Measurements from ENCODE around the gene OR13J1. TPM values are rescaled to one million over a fixed set of nuclear protein-coding genes. Genes with fewer than 3 reads are reported as not detected.

OR13J1 gene
- total RNA-seq, 1 donor, result not detected

GRCh38 chr9:35835216-35835632, 35.0 kb downstream of the OR13J1 start:
- Histone ChIP-seq H3K4me3 (ENCODE audit: low read length) (no peak overlapping the region), H3K27me3 (ENCODE audit: insufficient read depth, low read length) (peaks cover 3% of the 10 kb centered on the region), H3K4me1 (ENCODE audit: insufficient read depth, low read length) (peaks cover 58% of the 10 kb centered on the region), H3K9me3 (ENCODE audit: low read depth, low read length) (no peaks in the 10 kb centered on the region)

DNA sequence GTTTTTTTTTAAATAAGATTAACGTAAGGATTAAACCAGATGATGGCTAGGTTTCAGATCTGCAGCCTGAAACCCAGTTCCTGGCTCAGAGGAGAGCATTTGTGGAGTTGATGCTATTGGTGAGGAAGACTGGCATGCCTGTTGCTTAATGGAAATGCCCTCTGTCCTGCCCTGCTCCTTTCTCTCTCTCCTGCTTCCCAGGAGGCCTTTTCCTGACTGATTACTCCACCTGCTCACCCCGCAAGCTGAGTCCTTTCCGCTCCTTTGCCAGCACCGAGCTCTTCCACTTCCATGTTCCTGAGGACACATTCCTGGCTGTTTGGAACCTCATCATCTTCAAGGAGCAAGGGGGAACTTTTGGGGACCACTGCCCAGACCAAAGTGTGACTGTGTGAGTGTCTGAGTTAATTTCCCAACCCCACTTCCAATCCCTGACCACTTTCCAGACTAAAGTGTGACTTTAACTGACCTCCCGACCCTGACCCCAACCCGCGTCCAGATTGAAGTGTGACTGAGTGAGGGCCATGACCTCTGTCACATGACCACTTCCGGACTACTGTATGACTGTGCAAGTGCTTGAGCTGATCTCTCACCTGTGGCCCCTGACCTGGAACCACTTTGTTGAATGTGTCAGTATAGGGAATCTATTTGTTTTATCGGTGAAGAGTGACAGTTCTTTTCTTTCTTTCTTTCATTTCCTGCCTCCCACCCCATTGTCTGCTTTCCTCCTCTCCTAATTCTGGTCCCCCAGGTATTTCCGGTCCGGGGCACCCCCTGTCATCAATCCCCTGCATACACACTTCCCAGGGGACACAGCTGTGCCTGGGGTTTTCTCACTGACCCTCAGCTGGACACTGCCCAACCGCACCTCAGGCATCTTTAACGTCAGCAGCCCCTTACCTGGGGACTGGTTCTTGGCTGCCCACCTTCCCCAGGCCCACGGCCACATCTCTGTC, 35.7 kb downstream of the OR13J1 start:
- peaks cover 58% of the 10 kb centered on the region for H3K4me1 ChIP-seq (ENCODE audit: insufficient read depth, low read length)
- no peaks in the 10 kb centered on the region for H3K9me3 ChIP-seq (ENCODE audit: low read depth, low read length)
- no peak overlapping the region for H3K4me3 ChIP-seq (ENCODE audit: low read length)
- peaks cover 3% of the 10 kb centered on the region for H3K27me3 ChIP-seq (ENCODE audit: insufficient read depth, low read length)

- no peaks in the 10 kb centered on the region for H3K27me3 ChIP-seq (ENCODE audit: insufficient read depth, low read length)
- H3K4me1 ChIP-seq (ENCODE audit: insufficient read depth, low read length), result peaks cover 66% of the 10 kb centered on the region
- no peak overlapping the region for H3K4me3 ChIP-seq (ENCODE audit: low read length)
- no peaks in the 10 kb centered on the region for H3K9me3 ChIP-seq (ENCODE audit: low read depth, low read length)
These were observed 37.4 kb downstream of the OR13J1 start for GRCh38 chr9:35832814-35833213.

GRCh38 chr9:35831040-35831439, 39.2 kb downstream of the OR13J1 start:
- H3K4me3 ChIP-seq (ENCODE audit: low read length), result no peak overlapping the region
- H3K4me1 ChIP-seq (ENCODE audit: insufficient read depth, low read length), result peaks cover 65% of the 10 kb centered on the region

GRCh38 chr9:35829764-35830096, 40.5 kb downstream of the OR13J1 start:
- Histone ChIP-seq H3K4me1 (ENCODE audit: insufficient read depth, low read length) (peaks cover 52% of the 10 kb centered on the region), H3K4me3 (ENCODE audit: low read length) (no peak overlapping the region), H3K9me3 (ENCODE audit: low read depth, low read length) (no peaks in the 10 kb centered on the region), H3K27me3 (ENCODE audit: insufficient read depth, low read length) (peaks cover 3% of the 10 kb centered on the region)

More at GRCh38 chr9:35831040-35831439, 39.2 kb downstream of the OR13J1 start:
- Histone ChIP-seq H3K27me3 (ENCODE audit: insufficient read depth, low read length) (peaks cover 3% of the 10 kb centered on the region), H3K9me3 (ENCODE audit: low read depth, low read length) (no peaks in the 10 kb centered on the region)

- Histone ChIP-seq H3K27me3 (ENCODE audit: insufficient read depth, low read length) (peaks cover 3% of the 10 kb centered on the region), H3K4me1 (ENCODE audit: insufficient read depth, low read length) (peaks cover 47% of the 10 kb centered on the region), H3K4me3 (ENCODE audit: low read length) (peak within 1 kb of the TSS; percentile 41), H3K9me3 (ENCODE audit: low read depth, low read length) (no peaks in the 10 kb centered on the region)
These were observed 41.0 kb downstream of the OR13J1 start, which contains the start of gene TMEM8B for GRCh38 chr9:35829084-35829763. Gene TMEM8B, plus strand, starts transcription at chr9:35829228. Its CDS starts 220 bp downstream, at chr9:35829448.

GRCh38 chr9:35828716-35829083, 41.5 kb downstream of the OR13J1 start, which contains the start of gene FAM221B:
Gene FAM221B, minus strand, starts transcription at chr9:35828732. Its CDS starts 2,571 bp downstream, at chr9:35826161.
- Histone ChIP-seq H3K27me3 (ENCODE audit: insufficient read depth, low read length) (peaks cover 3% of the 10 kb centered on the region), H3K4me3 (ENCODE audit: low read length) (peak within 1 kb of the TSS; percentile 41), H3K9me3 (ENCODE audit: low read depth, low read length) (no peaks in the 10 kb centered on the region), H3K4me1 (ENCODE audit: insufficient read depth, low read length) (peaks cover 42% of the 10 kb centered on the region)

DNA sequence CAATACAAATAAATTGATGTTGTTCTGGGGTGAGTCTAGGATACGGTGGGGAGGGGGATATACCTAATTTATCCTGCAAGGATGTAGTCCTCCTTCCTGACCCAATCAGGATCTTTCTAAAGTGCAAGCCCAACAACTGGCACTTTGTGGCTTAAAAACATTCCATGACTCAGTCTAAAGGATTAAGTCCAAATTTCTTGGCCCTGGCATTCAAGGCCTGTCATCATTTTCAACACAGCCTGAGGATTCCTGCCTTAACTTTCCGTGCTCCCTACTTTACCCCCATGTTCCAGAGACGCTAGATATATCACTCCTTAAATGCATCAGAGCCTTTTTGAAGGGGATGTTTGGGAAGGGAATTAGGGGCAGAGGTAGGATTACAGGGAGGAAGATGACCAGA, 42.7 kb downstream of the OR13J1 start:
- peaks cover 3% of the 10 kb centered on the region for H3K27me3 ChIP-seq (ENCODE audit: insufficient read depth, low read length)
- H3K4me1 ChIP-seq (ENCODE audit: insufficient read depth, low read length), result peaks cover 29% of the 10 kb centered on the region
- no peak overlapping the region for H3K4me3 ChIP-seq (ENCODE audit: low read length)
- no peaks in the 10 kb centered on the region for H3K9me3 ChIP-seq (ENCODE audit: low read depth, low read length)

DNA sequence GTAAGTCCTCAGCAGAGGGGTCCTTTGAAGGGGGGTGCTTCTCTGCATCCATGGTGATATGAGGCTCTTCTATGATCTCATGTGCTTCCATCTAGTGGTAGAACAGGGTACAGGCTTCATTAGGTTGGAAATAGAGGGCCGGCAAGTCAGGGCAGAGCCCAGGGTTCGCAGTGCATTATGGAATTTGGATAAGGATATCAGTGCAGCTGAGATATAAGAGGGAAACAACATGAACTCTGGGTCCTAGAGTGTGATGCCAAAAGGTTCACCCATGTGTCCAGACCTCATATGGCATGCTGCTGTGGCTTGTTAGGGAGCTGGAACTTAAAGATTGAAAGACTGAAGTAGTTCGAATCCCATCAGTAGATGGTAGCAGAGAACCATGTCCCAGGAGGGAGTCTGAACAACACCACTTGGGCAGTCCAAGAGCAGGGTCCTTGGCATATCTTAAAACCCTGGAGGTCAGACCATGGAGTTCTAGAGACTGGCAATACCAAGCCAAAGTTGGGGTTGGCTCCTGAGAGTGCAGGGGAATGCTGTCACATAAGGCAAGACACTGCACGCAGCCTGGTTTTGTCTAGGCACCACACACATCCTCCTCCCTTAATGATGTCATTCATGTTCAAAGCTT, 44.0 kb downstream of the OR13J1 start:
- H3K4me3 ChIP-seq (ENCODE audit: low read length), result no peak overlapping the region
- H3K27me3 ChIP-seq (ENCODE audit: insufficient read depth, low read length), result peaks cover 3% of the 10 kb centered on the region
- H3K9me3 ChIP-seq (ENCODE audit: low read depth, low read length), result no peaks in the 10 kb centered on the region
- peaks cover 22% of the 10 kb centered on the region for H3K4me1 ChIP-seq (ENCODE audit: insufficient read depth, low read length)

DNA sequence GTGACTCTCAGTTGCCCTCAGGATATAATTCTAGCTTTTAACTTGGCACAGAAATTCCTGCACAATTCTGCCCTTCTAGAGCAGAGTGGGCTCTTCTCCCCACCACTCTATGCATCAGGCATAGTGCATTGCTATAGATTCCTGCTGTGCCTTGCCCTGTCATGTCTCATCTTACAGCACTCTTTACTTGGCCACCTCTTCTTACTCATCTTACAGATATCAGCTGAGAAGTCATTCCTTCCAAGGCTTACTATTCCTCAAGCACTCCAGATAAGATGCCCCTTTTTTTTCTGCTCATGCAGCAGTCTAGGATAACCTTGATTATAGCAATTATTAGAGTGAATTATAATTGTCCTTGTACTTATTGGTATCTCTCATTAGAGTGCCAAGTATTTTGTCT, 47.3 kb downstream of the OR13J1 start:
- no peaks in the 10 kb centered on the region for H3K4me1 ChIP-seq (ENCODE audit: insufficient read depth, low read length)
- H3K9me3 ChIP-seq (ENCODE audit: low read depth, low read length), result no peaks in the 10 kb centered on the region
- peaks cover 3% of the 10 kb centered on the region for H3K27me3 ChIP-seq (ENCODE audit: insufficient read depth, low read length)
- H3K4me3 ChIP-seq (ENCODE audit: low read length), result no peak overlapping the region

DNA sequence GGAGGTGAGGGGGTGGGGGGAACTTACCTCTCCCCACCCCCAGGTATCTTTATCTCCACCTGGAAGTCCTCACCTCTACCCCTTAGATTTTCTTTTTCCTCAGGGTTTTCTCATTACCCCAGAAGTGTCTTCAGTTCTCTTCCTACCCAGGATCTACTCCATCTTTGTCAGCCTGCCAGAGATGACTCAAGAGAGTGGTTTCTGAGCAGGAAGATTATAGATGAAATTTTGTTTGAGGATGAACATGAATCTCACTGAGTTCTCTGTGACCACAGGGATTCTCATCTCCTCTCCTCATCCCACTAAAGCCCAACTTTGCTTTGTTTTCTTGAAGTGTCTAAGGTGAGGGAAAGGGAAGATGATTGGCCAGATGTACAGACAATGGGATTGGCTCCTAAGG, 50.1 kb downstream of the OR13J1 start:
- H3K9me3 ChIP-seq (ENCODE audit: low read depth, low read length), result no peaks in the 10 kb centered on the region
- H3K4me3 ChIP-seq (ENCODE audit: low read length), result no peak overlapping the region
- H3K4me1 ChIP-seq (ENCODE audit: insufficient read depth, low read length), result peaks cover 8% of the 10 kb centered on the region
- H3K27me3 ChIP-seq (ENCODE audit: insufficient read depth, low read length), result no peaks in the 10 kb centered on the region

Other genes starting within 250 kb of the OR13J1 start
- gene SIT1, start 219.5 kb downstream of the OR13J1 start, total RNA-seq, result 9.6 TPM
- gene RMRP, start 212.4 kb downstream of the OR13J1 start, total RNA-seq, result 37,843 TPM
- 6.9 TPM for gene CCDC107, start 212.1 kb downstream of the OR13J1 start, total RNA-seq
- 0.10 TPM for gene ARHGEF39, start 205.2 kb downstream of the OR13J1 start, total RNA-seq
- gene CA9, start 196.5 kb downstream of the OR13J1 start, total RNA-seq, result not detected
- gene TPM2, start 180.5 kb downstream of the OR13J1 start, total RNA-seq, result 7.3 TPM
- gene TLN1, start 138.2 kb downstream of the OR13J1 start, total RNA-seq, result 195 TPM
- 15.7 TPM for gene CREB3, start 137.7 kb downstream of the OR13J1 start, total RNA-seq
- gene GBA2, start 121.2 kb downstream of the OR13J1 start, total RNA-seq, result 13.4 TPM
- gene RGP1, start 121.1 kb downstream of the OR13J1 start, total RNA-seq, result 6.6 TPM
- not detected for gene MSMP, start 116.1 kb downstream of the OR13J1 start, total RNA-seq
- 1.2 TPM for gene NPR2, start 78.8 kb downstream of the OR13J1 start, total RNA-seq
- 0.42 TPM for gene SPAG8, start 58.1 kb downstream of the OR13J1 start, total RNA-seq
- gene HINT2, start 55.4 kb downstream of the OR13J1 start, total RNA-seq, result 10.7 TPM
- not detected for gene FAM221B, start 41.7 kb downstream of the OR13J1 start, total RNA-seq
- 2.0 TPM for gene TMEM8B, start 41.2 kb downstream of the OR13J1 start, total RNA-seq
- gene HRCT1, start 35.8 kb upstream of the OR13J1 start, total RNA-seq, result not detected
- not detected for gene SPAAR, start 39.1 kb upstream of the OR13J1 start, total RNA-seq
- gene OR2S2, start 87.8 kb upstream of the OR13J1 start, total RNA-seq, result not detected
- 9.2 TPM for gene RECK, start 166.5 kb upstream of the OR13J1 start, total RNA-seq

Data from mononuclear cell (primary cell).